GM12872 (cell line): ENCODE data around the gene TBCA.

Source experiments
- CTCF ChIP-seq: IDR thresholded peaks from 3 replicates; pipeline ENCODE4 v1.5.1; 2011; ENCODE audit warnings: low read depth, mild to moderate bottlenecking, low read length, moderate library complexity; ENCODE audit not compliant: insufficient read depth

The TBCA gene

DNA sequence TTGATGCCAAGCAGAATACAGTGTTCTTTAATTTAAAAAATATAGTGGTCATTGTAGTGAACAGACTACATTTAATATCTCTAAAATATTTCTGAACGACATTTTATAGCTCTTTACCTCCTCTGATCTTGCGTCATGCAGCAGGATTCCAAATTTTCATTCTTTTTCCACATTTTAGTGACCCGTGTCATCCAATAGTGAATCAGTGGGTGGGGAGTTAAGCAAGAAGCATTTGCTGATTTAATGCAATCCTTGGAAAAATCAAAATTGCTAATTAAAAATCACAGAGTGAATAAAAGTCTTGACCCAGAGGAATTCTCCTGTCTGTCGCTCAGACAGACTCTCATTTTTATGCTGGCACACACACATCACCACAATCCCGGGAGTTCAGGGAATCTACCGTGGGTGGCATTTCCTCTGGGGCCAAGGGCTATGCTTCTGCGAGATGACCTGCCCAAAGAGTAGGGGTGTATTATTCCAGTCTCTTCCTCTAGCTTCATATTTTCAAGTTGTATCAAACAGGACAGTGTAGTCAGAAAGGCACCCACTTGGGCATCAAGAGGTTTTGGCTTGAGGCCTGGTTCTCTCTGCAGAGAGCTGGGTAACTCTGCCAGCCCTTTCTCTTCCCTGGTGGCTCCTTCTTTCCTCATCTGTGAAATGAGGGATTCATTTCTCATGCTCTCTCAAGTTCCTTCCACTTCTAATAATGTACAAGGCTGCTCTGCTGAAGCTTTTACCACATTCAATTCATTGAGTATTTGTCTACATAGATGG lies 112.9 kb downstream of the TBCA start:
- no peak for TF ChIP-seq CTCF

- no peak for TF ChIP-seq CTCF
Measured at GRCh38 chr5:77662635-77663034, 113.5 kb downstream of the TBCA start.

- no peak for TF ChIP-seq CTCF
Measured at GRCh38 chr5:77658662-77659061, 117.5 kb downstream of the TBCA start.

- TF ChIP-seq CTCF, result no peak
Measured at GRCh38 chr5:77651343-77651742, 124.8 kb downstream of the TBCA start.

- no peak for TF ChIP-seq CTCF
Measured at GRCh38 chr5:77650686-77651085, 125.5 kb downstream of the TBCA start.

DNA sequence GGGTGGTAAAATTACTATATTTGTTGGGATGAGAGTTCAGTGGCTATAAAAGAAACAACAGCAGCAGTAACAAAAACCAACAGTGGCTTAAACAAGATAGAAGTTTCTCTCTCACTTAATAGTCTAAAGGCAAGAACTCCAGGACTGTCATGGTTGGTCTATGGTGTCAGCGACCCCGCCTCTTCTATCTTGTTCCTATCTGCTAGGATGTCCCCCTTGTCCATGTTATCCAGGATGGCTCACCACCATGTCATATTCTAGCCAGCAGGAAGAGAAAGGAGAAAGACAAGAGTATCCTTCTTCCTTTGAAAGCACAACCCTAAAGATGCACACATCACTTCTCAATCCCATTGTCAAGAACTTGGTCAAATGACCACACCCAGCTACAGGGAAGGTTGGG lies 126.4 kb downstream of the TBCA start:
- TF ChIP-seq CTCF, result no peak

GRCh38 chr5:77645995-77646639 lies 130.0 kb downstream of the TBCA start:
- no peak for TF ChIP-seq CTCF
